Mesendoderm (in vitro differentiated cells): ENCODE results near the gene ZNF341.

Experiments
- DNase-seq: peaks from one replicate; pipeline ENCODE4 v3.0.0; 2013
- H2AK5ac ChIP-seq: 2 replicates; pipeline ENCODE4 v1.6.1; 2013; ENCODE audit warnings: low read length, inconsistent platforms
- H2BK120ac ChIP-seq: 2 replicates; pipeline ENCODE4 v1.6.1; 2013; ENCODE audit warnings: low read depth, mild to moderate bottlenecking, low read length, moderate library complexity, mixed read lengths
- H2BK15ac ChIP-seq: replicated peaks from 2 replicates; pipeline ENCODE4 v1.6.1; 2013; ENCODE audit warnings: low read depth, mild to moderate bottlenecking, moderate library complexity
- H2BK5ac ChIP-seq: 2 replicates; pipeline ENCODE4 v1.6.1; 2013; ENCODE audit warnings: low read length, inconsistent platforms
- H3K18ac ChIP-seq: 2 replicates; pipeline ENCODE4 v1.6.1; 2013; ENCODE audit warnings: mild to moderate bottlenecking, low read length, mixed read lengths
- H3K23ac ChIP-seq: one replicate; pipeline ENCODE4 v1.6.1; 2013; ENCODE audit warnings: low read length
- H3K27ac ChIP-seq: 2 replicates; pipeline ENCODE4 v1.5.1; 2013; ENCODE audit warnings: low read depth, mild to moderate bottlenecking, inconsistent platforms, low read length, moderate library complexity
- H3K27me3 ChIP-seq: 2 replicates; pipeline ENCODE4 v1.6.1; 2013; ENCODE audit warnings: low read length, control low read depth, mild to moderate bottlenecking, inconsistent platforms; ENCODE audit not compliant: insufficient read depth, poor library complexity
- H3K36me3 ChIP-seq: 2 replicates; pipeline ENCODE4 v1.6.1; 2013; ENCODE audit warnings: low read length, inconsistent platforms; ENCODE audit not compliant: control insufficient read depth, insufficient read depth
- H3K4ac ChIP-seq: one replicate; pipeline ENCODE4 v1.6.1; 2013; ENCODE audit warnings: low read depth, mild to moderate bottlenecking, low read length, moderate library complexity
- H3K4me1 ChIP-seq: 2 replicates; pipeline ENCODE4 v1.6.1; 2013; ENCODE audit warnings: low read depth, low read length, inconsistent platforms; ENCODE audit not compliant: control insufficient read depth
- H3K4me2 ChIP-seq: 2 replicates; pipeline ENCODE4 v1.6.1; 2013; ENCODE audit warnings: low read length
- H3K4me3 ChIP-seq: 2 replicates; pipeline ENCODE4 v1.5.1; 2013; ENCODE audit warnings: mild to moderate bottlenecking, low read length
- H3K56ac ChIP-seq: one replicate; pipeline ENCODE4 v1.6.1; 2013; ENCODE audit warnings: low read length
- H3K79me1 ChIP-seq: 2 replicates; pipeline ENCODE4 v1.6.1; 2013; ENCODE audit warnings: low read length, inconsistent platforms
- H3K79me2 ChIP-seq: 2 replicates; pipeline ENCODE4 v1.6.1; 2013; ENCODE audit warnings: mild to moderate bottlenecking, low read length; ENCODE audit not compliant: control insufficient read depth, insufficient read depth
- H3K9ac ChIP-seq: 2 replicates; pipeline ENCODE4 v1.6.1; 2013; ENCODE audit warnings: low read length, inconsistent platforms
- H4K5ac ChIP-seq: one replicate; pipeline ENCODE4 v1.6.1; 2013; ENCODE audit warnings: low read length
- H4K8ac ChIP-seq: one replicate; pipeline ENCODE4 v1.6.1; 2013; ENCODE audit warnings: low read depth, mild to moderate bottlenecking, control low read depth, low read length, moderate library complexity
- WGBS: extraction: QIAGEN DNeasy Blood & Tissue Kit; methylation state at CpG from one replicate; pipeline ENCODE4 v1.1.7; 2013; ENCODE audit warnings: low lambda C conversion rate, missing lambda C conversion rate; ENCODE audit not compliant: insufficient coverage; ENCODE audit errors: extremely low coverage; 5-methylcytosine and 5-hydroxymethylcytosine counted together

Gene ZNF341

GRCh38 chr20:33827634-33828325, 96.0 kb downstream of the ZNF341 start:
- H3K27ac ChIP-seq, result no peak overlapping the region
- peaks cover 18% of the 10 kb centered on the region for H3K79me1 ChIP-seq
- no peak overlapping the region for H2AK5ac ChIP-seq
- H3K23ac ChIP-seq, result no peak overlapping the region
- no peak overlapping the region for H3K56ac ChIP-seq
- DNase-seq, result no peak
- no peak overlapping the region for H3K4ac ChIP-seq
- no peak overlapping the region for H3K4me2 ChIP-seq
- peaks cover 16% of the 10 kb centered on the region for H3K4me1 ChIP-seq
- no CpG with 5 or more reads among the region's 4 CpGs for WGBS
- H4K5ac ChIP-seq, result no peak overlapping the region
- no peak overlapping the region for H3K18ac ChIP-seq
- no peak overlapping the region for H2BK5ac ChIP-seq
- no peak overlapping the region for H3K4me3 ChIP-seq
- no peaks in the 10 kb centered on the region for H3K36me3 ChIP-seq
- peaks cover 12% of the 10 kb centered on the region for H3K79me2 ChIP-seq
- H2BK120ac ChIP-seq, result no peak overlapping the region
- H3K9ac ChIP-seq, result no peak overlapping the region
- no peaks in the 10 kb centered on the region for H3K27me3 ChIP-seq
- H2BK15ac ChIP-seq, result no peak overlapping the region
- H4K8ac ChIP-seq, result no peak overlapping the region

- no peak overlapping the region for H3K4ac ChIP-seq
- no peak overlapping the region for H3K27ac ChIP-seq
- H3K18ac ChIP-seq, result no peak overlapping the region
- DNase-seq, result no peak
- H2BK120ac ChIP-seq, result no peak overlapping the region
- H3K4me2 ChIP-seq, result no peak overlapping the region
- H4K5ac ChIP-seq, result no peak overlapping the region
- H3K23ac ChIP-seq, result no peak overlapping the region
- H3K79me1 ChIP-seq, result peaks cover 18% of the 10 kb centered on the region
- H3K9ac ChIP-seq, result no peak overlapping the region
- no peak overlapping the region for H4K8ac ChIP-seq
- no peak overlapping the region for H3K56ac ChIP-seq
- no CpG with 5 or more reads among the region's 9 CpGs for WGBS
- H2AK5ac ChIP-seq, result no peak overlapping the region
- H2BK15ac ChIP-seq, result no peak overlapping the region
- H3K4me3 ChIP-seq, result no peak overlapping the region
- peaks cover 12% of the 10 kb centered on the region for H3K79me2 ChIP-seq
- no peaks in the 10 kb centered on the region for H3K27me3 ChIP-seq
- H3K36me3 ChIP-seq, result no peaks in the 10 kb centered on the region
- no peak overlapping the region for H2BK5ac ChIP-seq
- H3K4me1 ChIP-seq, result peaks cover 16% of the 10 kb centered on the region
Measured at GRCh38 chr20:33828326-33828844, 96.6 kb downstream of the ZNF341 start.

- no peak overlapping the region for H3K23ac ChIP-seq
- no peak overlapping the region for H3K4me2 ChIP-seq
- H3K4me1 ChIP-seq, result peaks cover 16% of the 10 kb centered on the region
- DNase-seq, result no peak
- peaks cover 15% of the 10 kb centered on the region for H3K79me2 ChIP-seq
- H3K9ac ChIP-seq, result no peak overlapping the region
- H3K79me1 ChIP-seq, result peaks cover 21% of the 10 kb centered on the region
- H3K18ac ChIP-seq, result no peak overlapping the region
- no peaks in the 10 kb centered on the region for H3K36me3 ChIP-seq
- no peak overlapping the region for H3K4me3 ChIP-seq
- H4K5ac ChIP-seq, result no peak overlapping the region
- no peak overlapping the region for H2BK5ac ChIP-seq
- no peak overlapping the region for H2BK15ac ChIP-seq
- no peak overlapping the region for H3K4ac ChIP-seq
- no peak overlapping the region for H4K8ac ChIP-seq
- H2BK120ac ChIP-seq, result no peak overlapping the region
- no peak overlapping the region for H3K56ac ChIP-seq
- no peaks in the 10 kb centered on the region for H3K27me3 ChIP-seq
- no CpG with 5 or more reads among the region's 3 CpGs for WGBS
- H2AK5ac ChIP-seq, result no peak overlapping the region
- H3K27ac ChIP-seq, result no peak overlapping the region
Measured at GRCh38 chr20:33828967-33829560, 97.3 kb downstream of the ZNF341 start.

- no peak overlapping the region for H3K4me2 ChIP-seq
- H3K4me1 ChIP-seq, result peaks cover 16% of the 10 kb centered on the region
- no peak for DNase-seq
- H2BK5ac ChIP-seq, result no peak overlapping the region
- H3K4ac ChIP-seq, result no peak overlapping the region
- H3K18ac ChIP-seq, result no peak overlapping the region
- no peak overlapping the region for H3K56ac ChIP-seq
- no peak overlapping the region for H3K4me3 ChIP-seq
- H3K9ac ChIP-seq, result no peak overlapping the region
- H3K27me3 ChIP-seq, result no peaks in the 10 kb centered on the region
- no peak overlapping the region for H3K23ac ChIP-seq
- H3K79me1 ChIP-seq, result peaks cover 19% of the 10 kb centered on the region
- WGBS, result no CpG with 5 or more reads among the region's 3 CpGs
- no peak overlapping the region for H4K5ac ChIP-seq
- no peak overlapping the region for H4K8ac ChIP-seq
- no peaks in the 10 kb centered on the region for H3K36me3 ChIP-seq
- no peak overlapping the region for H2AK5ac ChIP-seq
- H3K27ac ChIP-seq, result no peak overlapping the region
- H2BK15ac ChIP-seq, result no peak overlapping the region
- no peak overlapping the region for H2BK120ac ChIP-seq
- peaks cover 13% of the 10 kb centered on the region for H3K79me2 ChIP-seq
Measured at GRCh38 chr20:33829636-33830035, 97.8 kb downstream of the ZNF341 start.

GRCh38 chr20:33830371-33830770, 98.6 kb downstream of the ZNF341 start:
- H4K8ac ChIP-seq, result no peak overlapping the region
- no peak overlapping the region for H3K9ac ChIP-seq
- H3K4me3 ChIP-seq, result no peak overlapping the region
- no peak overlapping the region for H3K4me2 ChIP-seq
- H2BK15ac ChIP-seq, result no peak overlapping the region
- H3K4ac ChIP-seq, result no peak overlapping the region
- no peak overlapping the region for H3K56ac ChIP-seq
- H2AK5ac ChIP-seq, result no peak overlapping the region
- peaks cover 14% of the 10 kb centered on the region for H3K4me1 ChIP-seq
- H2BK5ac ChIP-seq, result no peak overlapping the region
- H3K79me2 ChIP-seq, result peaks cover 13% of the 10 kb centered on the region
- H3K18ac ChIP-seq, result no peak overlapping the region
- H2BK120ac ChIP-seq, result no peak overlapping the region
- no peak overlapping the region for H3K23ac ChIP-seq
- H3K36me3 ChIP-seq, result no peaks in the 10 kb centered on the region
- no peaks in the 10 kb centered on the region for H3K27me3 ChIP-seq
- DNase-seq, result no peak
- no peak overlapping the region for H3K27ac ChIP-seq
- WGBS, result no CpG with 5 or more reads among the region's 4 CpGs
- peaks cover 19% of the 10 kb centered on the region for H3K79me1 ChIP-seq
- H4K5ac ChIP-seq, result no peak overlapping the region
